ENCODE data around the gene PPARD. TPM values are rescaled to one million over a fixed set of nuclear protein-coding genes. Genes with fewer than 3 reads are reported as not detected.

Gene PPARD
- total and polyA plus RNA-seq, 8 donors, result 2.6 to 34.6 (median 17.9) TPM

GRCh38 chr6:35295521-35296315, 46.6 kb upstream of the PPARD start:
- Histone ChIP-seq H3K4me3 (no peak overlapping the region), H3K27ac (no peak overlapping the region), H3K9me3 (no peaks in the 10 kb centered on the region), H3K36me3 (peaks cover 35 to 60% (median 53%) of the 10 kb centered on the region in 4 donors), H3K27me3 (no peaks in the 10 kb centered on the region), H3K4me1 (peaks cover 6 to 41% (median 31%) of the 10 kb centered on the region in 4 donors)
- WGBS, 5 donors, result 32 to 59% (median 50%) methylated on average over 2 to 3 of the region's 3 CpGs
- TF ChIP-seq EP300 (IDR thresholded peaks at IDR 0.05) (no peak), POLR2A (IDR thresholded peaks at IDR 0.05) (no peak), POLR2AphosphoS5 (IDR thresholded peaks at IDR 0.05) (no peak)
- DNase-seq, result no peak
- intact Hi-C loops (cut with DNase I; ENCODE audit: low total_unique reads), result loop anchor here (5.0 kb wide), 1 partner anchor 157 kb away; the partner anchor contains the start of gene FANCE

GRCh38 chr6:35296931-35297600, 45.3 kb upstream of the PPARD start:
- Histone ChIP-seq H3K27me3 (no peaks in the 10 kb centered on the region), H3K4me3 (peak overlapping the region in 3 of 4 donors; percentile 52 to 56 (median 52)), H3K9me3 (no peaks in the 10 kb centered on the region), H3K4me1 (peaks cover 6 to 53% (median 34%) of the 10 kb centered on the region in 4 donors), H3K27ac (peak overlapping the region; percentile 62 to 90 (median 82)), H3K36me3 (peaks cover 23 to 46% (median 39%) of the 10 kb centered on the region in 4 donors)
- intact Hi-C loops (cut with DNase I; ENCODE audit: low total_unique reads), result loop anchor here (5.0 kb wide), 1 partner anchor 155 kb away; the partner anchor contains the start of gene FANCE
- WGBS, 5 donors, result 36 to 58% (median 46%) methylated on average over 6 of the region's 6 CpGs
- TF ChIP-seq EP300 (IDR thresholded peaks at IDR 0.05) (no peak), POLR2AphosphoS5 (IDR thresholded peaks at IDR 0.05) (no peak), CTCF (IDR thresholded peaks at IDR 0.05) (no peak), POLR2A (IDR thresholded peaks at IDR 0.05) (no peak)
- DNase-seq, result no peak

- peak; percentile 92 to 96 for DNase-seq
- H3K9me3 ChIP-seq, result no peaks in the 10 kb centered on the region
- TF ChIP-seq EP300 (IDR thresholded peaks at IDR 0.05) (no peak), CTCF (IDR thresholded peaks at IDR 0.05) (peak in 5 of 7 experiments; percentile 54 to 96 (median 76)), POLR2A (IDR thresholded peaks at IDR 0.05) (no peak), POLR2AphosphoS5 (IDR thresholded peaks at IDR 0.05) (peak in 2 of 3 donors; percentile 76 to 93)
- WGBS, 5 donors, result 9 to 17% (median 15%) methylated on average over 33 to 35 of the region's 35 CpGs
- H3K27ac ChIP-seq, result peak within 1 kb of the TSS; percentile 81 to 90 (median 82)
- peaks cover 12 to 60% (median 38%) of the 10 kb centered on the region in 4 donors for H3K4me1 ChIP-seq
- peaks cover 16 to 38% (median 31%) of the 10 kb centered on the region in 4 donors for H3K36me3 ChIP-seq
- H3K27me3 ChIP-seq, result no peaks in the 10 kb centered on the region
- H3K4me3 ChIP-seq, result peak within 1 kb of the TSS; percentile 47 to 56 (median 52)
- intact Hi-C loops (cut with DNase I; ENCODE audit: low total_unique reads), result loop anchor here (5.0 kb wide), 1 partner anchor 154 kb away; the partner anchor contains the start of gene FANCE
Measured at GRCh38 chr6:35297601-35298481, 44.5 kb upstream of the PPARD start, which contains the start of gene DEF6. Gene DEF6, plus strand, starts transcription at chr6:35297818. Its CDS starts 39 bp downstream, at chr6:35297857.

- DNase-seq, result no peak
- Histone ChIP-seq H3K27ac (peak overlapping the region in 4 of 5 donors; percentile 81 to 90 (median 83)), H3K4me1 (peaks cover 18 to 68% (median 39%) of the 10 kb centered on the region in 4 donors), H3K27me3 (no peaks in the 10 kb centered on the region), H3K36me3 (peaks cover 16 to 30% (median 23%) of the 10 kb centered on the region in 4 donors), H3K4me3 (peak overlapping the region; percentile 47 to 56 (median 52)), H3K9me3 (no peaks in the 10 kb centered on the region)
- WGBS, 5 donors, result 70 to 86% (median 81%) methylated on average over 6 of the region's 6 CpGs
- TF ChIP-seq POLR2AphosphoS5 (IDR thresholded peaks at IDR 0.05), result no peak
- no peak for TF ChIP-seq POLR2A (IDR thresholded peaks at IDR 0.05)
- TF ChIP-seq EP300 (IDR thresholded peaks at IDR 0.05), result no peak
- no peak for TF ChIP-seq CTCF (IDR thresholded peaks at IDR 0.05)
- intact Hi-C loops (cut with DNase I; ENCODE audit: low total_unique reads), result loop anchor here (5.0 kb wide), 1 partner anchor 154 kb away; the partner anchor contains the start of gene FANCE
Measured at GRCh38 chr6:35298625-35299140, 43.7 kb upstream of the PPARD start.
